ENCODE measurements around the gene TAOK1.

Gene TAOK1

GRCh38 chr17:29593591-29594518 lies 203.7 kb downstream of the TAOK1 start:
- DNase-seq (ENCODE audit: low read depth in 2 of 3, low spot score in 1 of 3) = no peak

GRCh38 chr17:29594519-29595090 lies 204.4 kb downstream of the TAOK1 start:
- no peak for DNase-seq (ENCODE audit: low read depth in 2 of 3, low spot score in 1 of 3)

GRCh38 chr17:29595107-29595942 lies 205.2 kb downstream of the TAOK1 start:
- DNase-seq (ENCODE audit: low read depth in 2 of 3, low spot score in 1 of 3) = no peak

GRCh38 chr17:29595943-29596774 lies 206.0 kb downstream of the TAOK1 start:
- no peak for DNase-seq (ENCODE audit: low read depth in 2 of 3, low spot score in 1 of 3)

GRCh38 chr17:29596811-29597210 lies 206.6 kb downstream of the TAOK1 start:
- DNase-seq (ENCODE audit: low read depth in 2 of 3, low spot score in 1 of 3) = no peak

- DNase-seq (ENCODE audit: low read depth in 2 of 3, low spot score in 1 of 3) = no peak
Observed at GRCh38 chr17:29597361-29598172, 207.4 kb downstream of the TAOK1 start.

All from stimulated activated CD4-positive, alpha-beta T cell treated with anti-CD3 and anti-CD28 coated beads, Interleukin-12 subunit alpha, Interleukin-12 subunit beta, amount 100 ng/mL, for 48 hours (primary cell).